Esophagus squamous epithelium (tissue), 5 donors: ENCODE results near the gene ABHD8. TPM values are rescaled to one million over a fixed set of nuclear protein-coding genes. Genes with fewer than 3 reads are reported as not detected.
A peak's percentile ranks its signal among the peaks of the same experiment; 100 is the strongest.

Experiments used
- DNase-seq: peaks from one replicate; lab custom pipeline; 2025; lab: John Stamatoyannopoulos, UW
- H3K27ac ChIP-seq, 4 donors: fragments of 200-600 bp; sonication (generic); one replicate each; pipeline ENCODE4 v1.5.1; 2016 to 2019; ENCODE audit warnings: mild to moderate bottlenecking in 1 of 4
- H3K27me3 ChIP-seq, 4 donors: fragments of 200-600 bp; sonication (generic); 1 replicate in 3 of 4; 2 replicates in 1 of 4; pipeline versions ENCODE4 v1.5.1 to v1.6.0; 2017 to 2021; ENCODE audit warnings: antibody characterized with exemption in 1 of 4
- H3K36me3 ChIP-seq, 3 donors: fragments of 200-600 bp; sonication (generic); one replicate each; pipeline ENCODE4 v1.5.1; 2016 to 2019
- H3K4me1 ChIP-seq, 3 donors: fragments of 200-600 bp; sonication (generic); one replicate each; pipeline ENCODE4 v1.5.1; 2017 to 2019
- H3K4me3 ChIP-seq, 4 donors: fragments of 200-600 bp; sonication (generic); 1 replicate in 3 of 4; 2 replicates in 1 of 4; pipeline ENCODE4 v1.5.1; 2016 to 2019; ENCODE audit warnings: mild to moderate bottlenecking in 2 of 4, moderate library complexity in 1 of 4
- H3K9me3 ChIP-seq, 3 donors: fragments of 200-600 bp; sonication (generic); one replicate each; pipeline ENCODE4 v1.5.1; 2016 to 2019
- POLR2A ChIP-seq, 4 donors: fragments of 450-650 bp; IDR thresholded peaks; one replicate each; pipeline ENCODE4 v1.6.1; 2017; ENCODE audit warnings: antibody characterized with exemption in 4 of 4, mild to moderate bottlenecking in 4 of 4, moderate library complexity in 3 of 4
- WGBS, 2 donors: methylation state at CpG; one replicate each; pipeline ENCODE4 v1.1.5; 2018; 5-methylcytosine and 5-hydroxymethylcytosine counted together
- intact Hi-C: fragments of 100-400 bp; cut with DNase I; formaldehyde crosslinking; loops from one replicate; pipeline ENCODE4 v1.15.0; 2022
- total RNA-seq, 4 donors: library from RNA; depleted of rRNA; stranded (reverse); fragments of >200 nt; gene quantifications; one replicate each; pipeline ENCODE4 v1.1.0, GENCODE V29; 2016
- TF ChIP-seq, protein P1 (sequence below), 6 experiments: fragments of 450-650 bp in 4 of 6; fragments of 200-600 bp in 2 of 6; sonication (generic) in 2 of 6; IDR thresholded peaks; one replicate each; pipeline ENCODE4 v1.5.1; 2016 to 2019; ENCODE audit warnings: antibody characterized with exemption in 6 of 6, mild to moderate bottlenecking in 4 of 6, moderate library complexity in 4 of 6
- donor health status: DM: yes; HTN: yes; CAD: no.

The ABHD8 gene
- total RNA-seq, 4 donors from 2014 or later: 2.0 to 8.4 (median 5.2) TPM

DNA sequence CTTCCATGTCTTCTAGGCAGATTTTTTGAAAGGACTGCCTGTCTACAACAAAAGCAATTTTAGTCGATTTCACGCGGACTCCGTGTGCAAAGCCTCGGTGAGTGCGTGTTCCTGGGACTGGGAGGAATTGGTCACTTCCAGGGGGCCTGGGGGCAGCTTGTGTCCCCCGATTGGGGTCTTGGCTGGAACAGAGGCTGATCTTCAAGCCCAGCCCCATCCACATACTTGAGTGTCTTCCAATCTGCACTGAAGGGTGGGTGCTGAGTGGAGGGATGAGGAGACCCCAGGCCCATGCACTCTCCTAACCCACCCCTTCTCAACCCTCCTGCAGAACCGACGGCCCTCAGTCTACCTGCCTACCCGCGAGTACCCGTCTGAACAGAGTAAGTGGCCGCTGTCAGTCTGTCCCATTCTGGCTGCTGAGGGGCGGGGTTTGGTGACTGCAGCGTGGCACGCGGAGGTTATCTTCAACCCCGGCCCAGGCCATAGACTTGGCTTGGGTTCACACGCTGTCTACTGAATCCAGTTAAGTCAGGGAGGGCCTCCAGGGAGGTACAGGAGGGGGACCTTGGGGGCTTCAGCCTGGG, 10.9 kb upstream of the ABHD8 start:
- H3K4me1 ChIP-seq: peaks cover 20 to 37% (median 25%) of the 10 kb centered on the region in 3 donors
- intact Hi-C loops: no loop called here
- 92 to 93% methylated on average over 3 to 11 of the region's 19 CpGs for WGBS, 2 donors
- TF ChIP-seq POLR2A (IDR thresholded peaks at IDR 0.05): no peak
- TF ChIP-seq, protein P1, sequence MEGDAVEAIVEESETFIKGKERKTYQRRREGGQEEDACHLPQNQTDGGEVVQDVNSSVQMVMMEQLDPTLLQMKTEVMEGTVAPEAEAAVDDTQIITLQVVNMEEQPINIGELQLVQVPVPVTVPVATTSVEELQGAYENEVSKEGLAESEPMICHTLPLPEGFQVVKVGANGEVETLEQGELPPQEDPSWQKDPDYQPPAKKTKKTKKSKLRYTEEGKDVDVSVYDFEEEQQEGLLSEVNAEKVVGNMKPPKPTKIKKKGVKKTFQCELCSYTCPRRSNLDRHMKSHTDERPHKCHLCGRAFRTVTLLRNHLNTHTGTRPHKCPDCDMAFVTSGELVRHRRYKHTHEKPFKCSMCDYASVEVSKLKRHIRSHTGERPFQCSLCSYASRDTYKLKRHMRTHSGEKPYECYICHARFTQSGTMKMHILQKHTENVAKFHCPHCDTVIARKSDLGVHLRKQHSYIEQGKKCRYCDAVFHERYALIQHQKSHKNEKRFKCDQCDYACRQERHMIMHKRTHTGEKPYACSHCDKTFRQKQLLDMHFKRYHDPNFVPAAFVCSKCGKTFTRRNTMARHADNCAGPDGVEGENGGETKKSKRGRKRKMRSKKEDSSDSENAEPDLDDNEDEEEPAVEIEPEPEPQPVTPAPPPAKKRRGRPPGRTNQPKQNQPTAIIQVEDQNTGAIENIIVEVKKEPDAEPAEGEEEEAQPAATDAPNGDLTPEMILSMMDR (IDR thresholded peaks at IDR 0.05): no peak
- no peaks in the 10 kb centered on the region for H3K9me3 ChIP-seq
- no peak overlapping the region for H3K27ac ChIP-seq
- peaks cover 11 to 66% (median 27%) of the 10 kb centered on the region in 3 donors for H3K36me3 ChIP-seq
- no peaks in the 10 kb centered on the region for H3K27me3 ChIP-seq
- no peak for DNase-seq
- H3K4me3 ChIP-seq: no peak overlapping the region

DNA sequence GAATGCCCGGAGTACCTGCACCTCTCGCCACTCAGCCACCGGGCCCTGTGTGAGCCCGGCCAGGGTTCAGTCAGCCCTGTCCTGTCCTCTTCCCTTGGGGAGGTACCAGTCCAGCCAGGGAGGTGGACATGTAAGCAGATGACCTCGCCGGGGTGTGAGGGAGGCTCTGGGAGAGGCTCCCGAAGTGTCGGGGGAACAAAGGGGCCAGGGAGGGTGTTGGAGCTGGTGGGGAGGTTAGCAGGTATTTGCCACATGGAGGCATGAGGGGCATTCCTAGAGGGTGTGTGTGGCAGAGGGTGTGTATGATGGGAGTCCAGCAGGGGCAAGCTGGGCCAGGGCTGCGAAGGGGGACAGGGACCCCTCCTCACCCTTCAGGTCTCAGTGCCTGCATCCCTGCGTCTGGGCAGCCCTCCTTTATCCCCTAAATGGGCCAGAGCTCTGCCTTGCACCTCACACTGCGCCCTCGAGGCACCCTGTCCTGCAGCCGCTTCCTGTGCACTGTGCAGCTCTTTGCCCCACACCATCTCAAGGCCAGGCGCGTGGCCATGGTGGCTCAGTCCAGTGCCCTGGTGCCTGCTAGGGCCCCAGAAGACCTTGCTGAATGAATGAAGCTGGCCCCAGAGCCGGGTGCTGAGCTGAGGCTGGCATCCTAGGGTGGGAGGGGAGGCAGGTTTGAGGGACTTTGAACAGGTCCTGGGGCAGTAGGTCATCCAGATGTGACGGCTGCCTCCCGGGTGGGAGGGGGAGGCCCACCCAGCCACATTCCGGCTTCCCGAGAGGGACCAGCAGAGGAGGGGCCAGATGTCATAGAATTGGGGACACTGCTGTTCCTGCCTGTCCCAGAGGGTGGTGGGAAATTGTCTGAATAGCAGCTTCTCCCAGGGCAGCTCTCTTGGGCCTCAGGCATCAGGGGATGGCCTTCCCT, 9.2 kb upstream of the ABHD8 start:
- H3K27ac ChIP-seq: no peak overlapping the region
- no peaks in the 10 kb centered on the region for H3K27me3 ChIP-seq
- no peak overlapping the region for H3K4me3 ChIP-seq
- intact Hi-C loops: no loop called here
- TF ChIP-seq POLR2A (IDR thresholded peaks at IDR 0.05): no peak
- TF ChIP-seq, protein P1 (IDR thresholded peaks at IDR 0.05): no peak
- WGBS, 2 donors: 65 to 91% methylated on average over 4 to 11 of the region's 20 CpGs
- no peak for DNase-seq
- no peaks in the 10 kb centered on the region for H3K9me3 ChIP-seq
- peaks cover 11 to 51% (median 24%) of the 10 kb centered on the region in 3 donors for H3K36me3 ChIP-seq
- peaks cover 24 to 51% (median 31%) of the 10 kb centered on the region in 3 donors for H3K4me1 ChIP-seq

DNA sequence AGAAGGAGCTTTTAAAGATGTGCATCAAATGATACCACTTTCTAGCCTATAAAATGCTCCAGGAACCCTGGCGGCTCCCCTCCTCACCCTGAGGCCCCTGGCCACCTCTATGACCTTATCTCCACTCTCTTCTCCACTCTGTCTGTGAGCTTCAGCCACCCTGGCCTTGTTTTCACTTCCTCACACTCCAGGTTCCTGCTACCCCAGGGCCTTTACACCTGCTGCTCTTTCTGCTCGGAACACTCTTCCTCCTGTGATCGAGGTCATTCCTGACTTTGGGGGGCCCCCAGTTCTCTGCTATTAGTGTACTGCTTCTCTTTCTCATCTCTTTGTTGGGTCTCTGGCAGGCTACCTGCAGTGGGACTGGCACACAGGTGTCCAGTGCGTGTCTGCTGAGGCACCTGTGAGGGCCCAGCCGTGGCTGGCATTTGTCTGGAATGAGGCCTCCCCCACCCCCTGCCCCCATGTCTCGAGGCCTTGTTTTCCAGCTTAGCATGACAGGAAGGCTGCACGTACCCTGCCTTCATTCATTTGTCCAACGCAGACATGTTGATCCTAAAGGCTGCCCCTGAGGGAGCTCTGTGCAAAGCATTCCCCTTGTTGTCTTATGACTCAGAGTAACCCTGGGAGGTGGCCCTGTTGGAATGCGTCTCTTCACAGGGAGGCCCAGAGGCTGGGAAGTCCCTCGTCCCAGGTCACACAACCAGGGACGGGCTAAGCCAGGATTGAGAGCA, 8.4 kb upstream of the ABHD8 start:
- Histone ChIP-seq H3K4me3 (no peak overlapping the region), H3K27ac (no peak overlapping the region), H3K4me1 (peaks cover 24 to 55% (median 36%) of the 10 kb centered on the region in 3 donors), H3K27me3 (no peaks in the 10 kb centered on the region), H3K9me3 (no peaks in the 10 kb centered on the region), H3K36me3 (peaks cover 11 to 46% (median 24%) of the 10 kb centered on the region in 3 donors)
- WGBS, 2 donors: 65% methylated on average over 7 of the region's 11 CpGs
- intact Hi-C loops: no loop called here
- TF ChIP-seq, protein P1 (IDR thresholded peaks at IDR 0.05): no peak
- TF ChIP-seq POLR2A (IDR thresholded peaks at IDR 0.05): no peak
- DNase-seq: no peak

DNA sequence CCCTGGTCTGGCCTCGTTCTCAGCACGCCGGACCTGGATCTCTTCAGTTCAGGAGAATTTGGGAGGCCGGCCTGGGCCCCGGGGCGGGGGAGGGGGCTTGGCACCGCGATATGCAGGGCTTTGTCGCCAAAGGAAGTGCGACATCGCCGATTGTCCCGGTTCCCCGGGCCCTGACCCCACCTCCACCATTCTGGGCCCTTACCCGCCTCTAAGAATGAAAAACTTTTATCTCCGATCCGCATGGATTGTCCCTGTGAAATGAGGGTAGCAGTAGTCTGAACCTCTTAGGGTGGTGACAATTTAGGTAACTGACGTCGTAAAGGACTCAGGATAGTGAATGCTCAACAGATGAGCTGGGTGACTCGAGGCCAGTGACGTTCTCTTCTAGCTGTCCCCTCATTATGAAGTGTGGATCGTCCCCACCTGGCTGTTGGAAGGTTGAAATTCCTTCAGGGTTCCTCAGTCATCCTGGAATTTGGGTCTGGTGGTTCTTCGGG, 6.8 kb upstream of the ABHD8 start:
- no peak for DNase-seq
- WGBS, 2 donors: 4 to 8% methylated on average over 8 to 17 of the region's 23 CpGs
- no peak for TF ChIP-seq POLR2A (IDR thresholded peaks at IDR 0.05)
- TF ChIP-seq, protein P1 (IDR thresholded peaks at IDR 0.05): no peak
- peaks cover 24 to 66% (median 42%) of the 10 kb centered on the region in 3 donors for H3K4me1 ChIP-seq
- H3K27ac ChIP-seq: peak overlapping the region; percentile 90 to 93 (median 91)
- peak overlapping the region; percentile 91 to 99 (median 93) for H3K4me3 ChIP-seq
- intact Hi-C loops: no loop called here
- H3K9me3 ChIP-seq: no peaks in the 10 kb centered on the region
- no peaks in the 10 kb centered on the region for H3K27me3 ChIP-seq
- peaks cover 11 to 32% (median 15%) of the 10 kb centered on the region in 3 donors for H3K36me3 ChIP-seq
